ENCODE data around the gene RTN3. TPM values are rescaled to one million over a fixed set of nuclear protein-coding genes. Genes with fewer than 3 reads are reported as not detected.
"Not testable (repeated sequence)": the region's sequence is repeated elsewhere in the genome, so short reads cannot be mapped to it uniquely, and the experiment has no call there.

RTN3 gene
- total RNA-seq = 100 to 1,000 TPM; 121 to 124 TPM
- long read RNA-seq, transcript RTN3-208 (7 exons, 2,532 nt) = major isoform, 130 of 156 reads
- long read RNA-seq, partial matches to known transcripts = 5 of 156 reads
- long read RNA-seq, other reads (novel, unspliced or antisense) = 17 of 156 reads

GRCh38 chr11:63681321-63682065 lies at the start of gene RTN3:
Gene RTN3 (plus strand): TSS chr11:63681500. CDS start chr11:63681637, 137 bp downstream.
- ATAC-seq = peak; percentile 92
- intact Hi-C loops (cut with DNase I, micrococcal nuclease) = no loop called here
- DNase-seq = peak; percentile 96 to 98

- intact Hi-C loops (cut with DNase I, micrococcal nuclease) = no loop called here
- DNase-seq = peak; percentile 41 to 55
- peak; percentile 88 for ATAC-seq
Measured at GRCh38 chr11:63635762-63636465, 45.4 kb upstream of the RTN3 start.

- DNase-seq; intact Hi-C loops (cut with DNase I, micrococcal nuclease); ATAC-seq: not testable (repeated sequence)
Measured at GRCh38 chr11:63638436-63638835, 42.9 kb upstream of the RTN3 start.

GRCh38 chr11:63639199-63639832 lies 42.0 kb upstream of the RTN3 start:
- ATAC-seq = no peak
- intact Hi-C loops (cut with DNase I, micrococcal nuclease) = no loop called here
- DNase-seq = no peak

GRCh38 chr11:63641727-63642126 lies 39.6 kb upstream of the RTN3 start:
- DNase-seq (no peak), ATAC-seq (peak; percentile 38)
- intact Hi-C loops (cut with DNase I, micrococcal nuclease) = loop anchor here in 1 of 2 donors (10.0 kb wide), 1 partner anchor 93 kb away; no protein-coding TSS in a partner anchor

- DNase-seq (no peak), ATAC-seq (no peak)
- intact Hi-C loops (cut with DNase I, micrococcal nuclease) = loop anchor here in 1 of 2 donors (10.0 kb wide), 1 partner anchor 92 kb away; no protein-coding TSS in a partner anchor
Measured at GRCh38 chr11:63643205-63643604, 38.1 kb upstream of the RTN3 start.

GRCh38 chr11:63652671-63653070 lies 28.6 kb upstream of the RTN3 start:
- ATAC-seq (no peak), DNase-seq (no peak)

GRCh38 chr11:63660972-63661371 lies 20.3 kb upstream of the RTN3 start:
- intact Hi-C loops (cut with DNase I, micrococcal nuclease) = loop anchor here in 1 of 2 donors (10.0 kb wide), 1 partner anchor 84 kb away; no protein-coding TSS in a partner anchor
- ATAC-seq (no peak), DNase-seq (no peak)

More at GRCh38 chr11:63652671-63653070, 28.6 kb upstream of the RTN3 start:
- intact Hi-C loops (cut with DNase I, micrococcal nuclease) = no loop called here

GRCh38 chr11:63663809-63664208 lies 17.5 kb upstream of the RTN3 start:
- ATAC-seq = no peak
- DNase-seq = no peak
- intact Hi-C loops (cut with DNase I, micrococcal nuclease) = loop anchor here in 1 of 2 donors (10.0 kb wide), 1 partner anchor 81 kb away; no protein-coding TSS in a partner anchor

- intact Hi-C loops (cut with DNase I, micrococcal nuclease) = loop anchor here in 1 of 2 donors (10.0 kb wide), 1 partner anchor 78 kb away; no protein-coding TSS in a partner anchor
- no peak for ATAC-seq
- no peak for DNase-seq
Measured at GRCh38 chr11:63666874-63667273, 14.4 kb upstream of the RTN3 start.

GRCh38 chr11:63667995-63668795 lies 13.1 kb upstream of the RTN3 start:
- DNase-seq (no peak), ATAC-seq (no peak)

GRCh38 chr11:63670096-63670432 lies 11.2 kb upstream of the RTN3 start:
- intact Hi-C loops (cut with DNase I, micrococcal nuclease) = no loop called here

More at GRCh38 chr11:63667995-63668795, 13.1 kb upstream of the RTN3 start:
- intact Hi-C loops (cut with DNase I, micrococcal nuclease) = loop anchor here in 1 of 2 donors (10.0 kb wide), 1 partner anchor 77 kb away; no protein-coding TSS in a partner anchor

GRCh38 chr11:63670433-63671321 lies 10.6 kb upstream of the RTN3 start:
- DNase-seq (peak; percentile 58 to 76), ATAC-seq (peak; percentile 72)
- intact Hi-C loops (cut with DNase I, micrococcal nuclease) = no loop called here

More at GRCh38 chr11:63670096-63670432, 11.2 kb upstream of the RTN3 start:
- DNase-seq (no peak), ATAC-seq (no peak)

- intact Hi-C loops (cut with DNase I, micrococcal nuclease) = no loop called here
- ATAC-seq = peak; percentile 90
- peak; percentile 97 to 99 for DNase-seq
Measured at GRCh38 chr11:63671322-63672155, 9.8 kb upstream of the RTN3 start, which contains the start of gene ATL3. Gene ATL3 (minus strand): TSS chr11:63671376. CDS start chr11:63671335, 41 bp downstream.

- DNase-seq (no peak), ATAC-seq (no peak)
- intact Hi-C loops (cut with DNase I, micrococcal nuclease) = no loop called here
Measured at GRCh38 chr11:63672156-63672463, 9.2 kb upstream of the RTN3 start.

GRCh38 chr11:63672936-63673539 lies 8.3 kb upstream of the RTN3 start:
- ATAC-seq (no peak), DNase-seq (no peak)
- intact Hi-C loops (cut with DNase I, micrococcal nuclease) = no loop called here
